Kidney epithelial cell (primary cell): ENCODE results near the gene SLC4A5. TPM values are rescaled to one million over a fixed set of nuclear protein-coding genes. Genes with fewer than 3 reads are reported as not detected.

Experiments used
- DNase-seq: peaks from one replicate; pipeline ENCODE4 v3.0.0-alpha.2; 2010; ENCODE audit warnings: low read depth
- H3K27me3 ChIP-seq: 2 replicates; pipeline ENCODE4 v1.6.0; 2011; ENCODE audit warnings: low read length; ENCODE audit not compliant: control insufficient read depth, insufficient read depth
- H3K36me3 ChIP-seq: 2 replicates; pipeline ENCODE4 v1.5.1; 2011; ENCODE audit warnings: low read length; ENCODE audit not compliant: control insufficient read depth, insufficient read depth
- H3K4me3 ChIP-seq: 2 replicates; pipeline ENCODE4 v1.5.1; 2011; ENCODE audit warnings: low read depth, mild to moderate bottlenecking, control low read depth, low read length
- CTCF ChIP-seq: IDR thresholded peaks from 2 replicates; pipeline ENCODE4 v1.5.1; 2011; ENCODE audit warnings: mild to moderate bottlenecking, moderate library complexity, low read length, control low read depth, inconsistent platforms; ENCODE audit not compliant: insufficient read depth, poor library complexity, severe bottlenecking
- total RNA-seq: library from RNA; depleted of rRNA; stranded (reverse); fragments of >200 nt; gene quantifications from 2 replicates; pipeline ENCODE4 v1.2.3, GENCODE V29; 2015

Gene SLC4A5
- total RNA-seq, 1 donor from 2014 or later = 1.8 TPM

- TF ChIP-seq CTCF = no peak
These were observed 35.5 kb downstream of the SLC4A5 start for GRCh38 chr2:74307720-74308119.

GRCh38 chr2:74304332-74305148 lies 38.7 kb downstream of the SLC4A5 start:
- no peak overlapping the region for H3K4me3 ChIP-seq
- no peak for TF ChIP-seq CTCF
- no peaks in the 10 kb centered on the region for H3K27me3 ChIP-seq
- H3K36me3 ChIP-seq = no peaks in the 10 kb centered on the region
- no peak for DNase-seq

More at GRCh38 chr2:74307720-74308119, 35.5 kb downstream of the SLC4A5 start:
- H3K36me3 ChIP-seq = no peaks in the 10 kb centered on the region
- DNase-seq = no peak
- H3K27me3 ChIP-seq = no peaks in the 10 kb centered on the region
- H3K4me3 ChIP-seq = no peak overlapping the region

GRCh38 chr2:74302865-74303264 lies 40.4 kb downstream of the SLC4A5 start:
- Histone ChIP-seq H3K36me3 (no peaks in the 10 kb centered on the region), H3K4me3 (no peak overlapping the region), H3K27me3 (no peaks in the 10 kb centered on the region)
- DNase-seq = no peak
- TF ChIP-seq CTCF = no peak

GRCh38 chr2:74301262-74301661 lies 42.0 kb downstream of the SLC4A5 start:
- Histone ChIP-seq H3K27me3 (no peaks in the 10 kb centered on the region), H3K4me3 (no peak overlapping the region), H3K36me3 (no peaks in the 10 kb centered on the region)
- no peak for TF ChIP-seq CTCF
- DNase-seq = no peak

- TF ChIP-seq CTCF = no peak
- no peaks in the 10 kb centered on the region for H3K36me3 ChIP-seq
- no peak overlapping the region for H3K4me3 ChIP-seq
- DNase-seq = no peak
- H3K27me3 ChIP-seq = no peaks in the 10 kb centered on the region
These were observed 42.7 kb downstream of the SLC4A5 start for GRCh38 chr2:74300506-74300905.

GRCh38 chr2:74297950-74298349 lies 45.3 kb downstream of the SLC4A5 start:
- Histone ChIP-seq H3K36me3 (no peaks in the 10 kb centered on the region), H3K4me3 (no peak overlapping the region), H3K27me3 (no peaks in the 10 kb centered on the region)
- TF ChIP-seq CTCF = no peak
- no peak for DNase-seq
